OCI-LY1 (cell line): Measurements from ENCODE around the gene CDK5RAP2.

ENCODE experiments used
- CTCF ChIP-seq: fragments of 200-600 bp; sonication (generic), shearing (Covaris generic); IDR thresholded peaks from 2 replicates; pipeline ENCODE4 v1.5.1; 2017; ENCODE audit warnings: mild to moderate bottlenecking, antibody characterized with exemption, low read length, moderate library complexity, mixed read lengths
- EZH2 ChIP-seq: fragments of 200-600 bp; sonication (generic), shearing (Covaris generic); IDR thresholded peaks from 2 replicates; pipeline ENCODE4 v1.8.0; 2017; ENCODE audit warnings: borderline replicate concordance, mixed run types, mild to moderate bottlenecking, antibody characterized with exemption, low read length, moderate library complexity, mixed read lengths

- no peak for TF ChIP-seq EZH2
- no peak for TF ChIP-seq CTCF
Measured at GRCh38 chr9:120381839-120382238, 198.1 kb downstream of the CDK5RAP2 start.
